Mesothelial cell of epicardium (in vitro differentiated cells): Measurements from ENCODE around the gene AMBN. TPM values are rescaled to one million over a fixed set of nuclear protein-coding genes. Genes with fewer than 3 reads are reported as not detected.
A peak's percentile ranks its signal among the peaks of the same experiment; 100 is the strongest.

ENCODE experiments used
- DNase-seq, 2 experiments: peaks; one replicate each; pipeline ENCODE4 v3.0.0; 2021; ENCODE audit warnings: low spot score in 2 of 2; ENCODE audit not compliant: unreplicated experiment in 2 of 2
- H3K27ac Mint-ChIP-seq: 2 replicates; pipeline ENCODE4 v1.8.0; 2021; ENCODE audit warnings: mixed read lengths
- H3K27me3 Mint-ChIP-seq: 2 replicates; pipeline ENCODE4 v1.8.0; 2021; ENCODE audit warnings: low read depth, mixed read lengths
- H3K36me3 Mint-ChIP-seq: 2 replicates; pipeline ENCODE4 v1.8.0; 2021; ENCODE audit warnings: mixed read lengths
- H3K4me1 Mint-ChIP-seq: 2 replicates; pipeline ENCODE4 v1.8.0; 2021; ENCODE audit warnings: mixed read lengths
- H3K4me3 Mint-ChIP-seq: 2 replicates; pipeline ENCODE4 v1.8.0; 2021; ENCODE audit warnings: mild to moderate bottlenecking, moderate library complexity, mixed read lengths
- H3K9me3 Mint-ChIP-seq: 2 replicates; pipeline ENCODE4 v1.8.0; 2021; ENCODE audit warnings: mixed read lengths
- CTCF ChIP-seq: fragments of 200-600 bp; sonication (generic); IDR thresholded peaks from one replicate; pipeline ENCODE4 v1.5.0; 2021; ENCODE audit warnings: antibody characterized with exemption; ENCODE audit not compliant: unreplicated experiment
- total RNA-seq: library from RNA; stranded (reverse); gene quantifications from 3 replicates; pipeline ENCODE4 v1.2.1, GENCODE V29; 2021

The AMBN gene
- total RNA-seq, 1 donor from 2014 or later, result 0.36 TPM

- Mint-ChIP-seq H3K4me3 (no peak overlapping the region), H3K4me1 (peaks cover 8% of the 10 kb centered on the region), H3K27me3 (no peaks in the 10 kb centered on the region), H3K9me3 (no peaks in the 10 kb centered on the region), H3K27ac (no peak overlapping the region), H3K36me3 (no peaks in the 10 kb centered on the region)
- no peak for TF ChIP-seq CTCF
- DNase-seq, result no peak
Observed at GRCh38 chr4:70608324-70608723, 16.3 kb downstream of the AMBN start.

GRCh38 chr4:70613306-70614183, 21.5 kb downstream of the AMBN start:
- no peak for TF ChIP-seq CTCF
- Mint-ChIP-seq H3K36me3 (no peaks in the 10 kb centered on the region), H3K4me3 (peak overlapping the region; percentile 7), H3K4me1 (peaks cover 19% of the 10 kb centered on the region), H3K27me3 (peaks cover 2% of the 10 kb centered on the region), H3K27ac (peak overlapping the region; percentile 48), H3K9me3 (peaks cover 4% of the 10 kb centered on the region)
- no peak for DNase-seq

- Mint-ChIP-seq H3K9me3 (peaks cover 5% of the 10 kb centered on the region), H3K27me3 (peaks cover 2% of the 10 kb centered on the region), H3K27ac (peak overlapping the region; percentile 48), H3K4me1 (peaks cover 19% of the 10 kb centered on the region), H3K36me3 (no peaks in the 10 kb centered on the region), H3K4me3 (no peak overlapping the region)
- DNase-seq, result no peak
- TF ChIP-seq CTCF, result no peak
Observed at GRCh38 chr4:70614184-70614555, 22.1 kb downstream of the AMBN start.

- Mint-ChIP-seq H3K27ac (no peak overlapping the region), H3K4me3 (no peak overlapping the region), H3K9me3 (peaks cover 5% of the 10 kb centered on the region), H3K4me1 (peaks cover 1% of the 10 kb centered on the region), H3K36me3 (no peaks in the 10 kb centered on the region), H3K27me3 (peaks cover 2% of the 10 kb centered on the region)
- DNase-seq, result no peak
- TF ChIP-seq CTCF, result no peak
Observed at GRCh38 chr4:70619288-70619687, 27.2 kb downstream of the AMBN start.

GRCh38 chr4:70619778-70620177, 27.7 kb downstream of the AMBN start:
- TF ChIP-seq CTCF, result no peak
- H3K4me1 Mint-ChIP-seq, result no peaks in the 10 kb centered on the region
- no peaks in the 10 kb centered on the region for H3K36me3 Mint-ChIP-seq
- DNase-seq, result no peak
- peaks cover 2% of the 10 kb centered on the region for H3K27me3 Mint-ChIP-seq
- H3K27ac Mint-ChIP-seq, result no peak overlapping the region
- H3K9me3 Mint-ChIP-seq, result peaks cover 5% of the 10 kb centered on the region
- H3K4me3 Mint-ChIP-seq, result no peak overlapping the region
